ENCODE results near the gene HTR3A. TPM values are rescaled to one million over a fixed set of nuclear protein-coding genes. Genes with fewer than 3 reads are reported as not detected.

The HTR3A gene
- total RNA-seq, 3 donors from 2014 or later: 0.33 TPM; not detected in 2

DNA sequence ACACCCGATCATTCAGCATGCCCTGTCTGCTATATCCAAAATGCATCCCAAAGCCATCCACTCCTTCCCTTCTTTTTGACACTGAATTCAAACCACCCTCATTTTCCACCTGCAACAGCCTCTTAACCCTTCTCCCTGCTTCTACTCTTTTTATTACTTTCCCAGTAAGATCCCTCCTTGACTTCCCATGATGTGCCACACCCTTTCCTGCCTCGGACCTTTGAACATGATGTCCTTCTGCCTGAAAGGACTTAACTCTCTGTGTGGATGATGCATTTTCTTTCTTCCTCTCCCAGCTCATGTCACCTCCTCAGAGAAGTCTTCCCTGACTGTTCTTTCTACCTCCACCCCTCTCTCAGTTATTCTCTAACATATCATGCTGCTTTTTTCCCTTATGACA lies 36.5 kb downstream of the HTR3A start:
- Histone ChIP-seq H3K4me3 (no peak overlapping the region), H3K4me1 (no peaks in the 10 kb centered on the region), H3K27ac (no peak overlapping the region), H3K9me3 (no peaks in the 10 kb centered on the region), H3K36me3 (no peaks in the 10 kb centered on the region), H3K27me3 (peaks cover 0 to 8% of the 10 kb centered on the region in 2 donors)
- DNase-seq (ENCODE audit: low spot score in 2 of 2): no peak
- intact Hi-C loops (cut with DNase I; ENCODE audit: low total_unique reads): no loop called here
- TF ChIP-seq POLR2AphosphoS5 (IDR thresholded peaks at IDR 0.05): no peak
- TF ChIP-seq POLR2A (IDR thresholded peaks at IDR 0.05): no peak
- TF ChIP-seq, protein P1, sequence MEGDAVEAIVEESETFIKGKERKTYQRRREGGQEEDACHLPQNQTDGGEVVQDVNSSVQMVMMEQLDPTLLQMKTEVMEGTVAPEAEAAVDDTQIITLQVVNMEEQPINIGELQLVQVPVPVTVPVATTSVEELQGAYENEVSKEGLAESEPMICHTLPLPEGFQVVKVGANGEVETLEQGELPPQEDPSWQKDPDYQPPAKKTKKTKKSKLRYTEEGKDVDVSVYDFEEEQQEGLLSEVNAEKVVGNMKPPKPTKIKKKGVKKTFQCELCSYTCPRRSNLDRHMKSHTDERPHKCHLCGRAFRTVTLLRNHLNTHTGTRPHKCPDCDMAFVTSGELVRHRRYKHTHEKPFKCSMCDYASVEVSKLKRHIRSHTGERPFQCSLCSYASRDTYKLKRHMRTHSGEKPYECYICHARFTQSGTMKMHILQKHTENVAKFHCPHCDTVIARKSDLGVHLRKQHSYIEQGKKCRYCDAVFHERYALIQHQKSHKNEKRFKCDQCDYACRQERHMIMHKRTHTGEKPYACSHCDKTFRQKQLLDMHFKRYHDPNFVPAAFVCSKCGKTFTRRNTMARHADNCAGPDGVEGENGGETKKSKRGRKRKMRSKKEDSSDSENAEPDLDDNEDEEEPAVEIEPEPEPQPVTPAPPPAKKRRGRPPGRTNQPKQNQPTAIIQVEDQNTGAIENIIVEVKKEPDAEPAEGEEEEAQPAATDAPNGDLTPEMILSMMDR (IDR thresholded peaks at IDR 0.05): no peak

- no peak for DNase-seq (ENCODE audit: low spot score in 2 of 2)
- intact Hi-C loops (cut with DNase I; ENCODE audit: low total_unique reads): no loop called here
- Histone ChIP-seq H3K4me1 (no peaks in the 10 kb centered on the region), H3K4me3 (no peak overlapping the region), H3K36me3 (no peaks in the 10 kb centered on the region), H3K9me3 (no peaks in the 10 kb centered on the region), H3K27ac (no peak overlapping the region), H3K27me3 (peaks cover 0 to 8% of the 10 kb centered on the region in 2 donors)
- TF ChIP-seq POLR2A (IDR thresholded peaks at IDR 0.05): no peak
- TF ChIP-seq POLR2AphosphoS5 (IDR thresholded peaks at IDR 0.05): no peak
- TF ChIP-seq, protein P1 (IDR thresholded peaks at IDR 0.05): no peak
These were observed 40.2 kb downstream of the HTR3A start for GRCh38 chr11:114015117-114015516.

GRCh38 chr11:114016986-114017385 lies 42.1 kb downstream of the HTR3A start:
- no peak overlapping the region for H3K4me3 ChIP-seq
- H3K4me1 ChIP-seq: no peaks in the 10 kb centered on the region
- no peaks in the 10 kb centered on the region for H3K9me3 ChIP-seq
- no peak for DNase-seq (ENCODE audit: low spot score in 2 of 2)
- TF ChIP-seq, protein P1 (IDR thresholded peaks at IDR 0.05): no peak
- TF ChIP-seq POLR2A (IDR thresholded peaks at IDR 0.05) (no peak), POLR2AphosphoS5 (IDR thresholded peaks at IDR 0.05) (no peak)
- peaks cover 0 to 8% of the 10 kb centered on the region in 2 donors for H3K27me3 ChIP-seq
- no peaks in the 10 kb centered on the region for H3K36me3 ChIP-seq
- intact Hi-C loops (cut with DNase I; ENCODE audit: low total_unique reads): no loop called here
- H3K27ac ChIP-seq: no peak overlapping the region

GRCh38 chr11:114017723-114018122 lies 42.8 kb downstream of the HTR3A start:
- Histone ChIP-seq H3K4me3 (no peak overlapping the region), H3K27me3 (peaks cover 0 to under 1% of the 10 kb centered on the region in 2 donors), H3K9me3 (no peaks in the 10 kb centered on the region), H3K27ac (no peak overlapping the region), H3K4me1 (no peaks in the 10 kb centered on the region), H3K36me3 (no peaks in the 10 kb centered on the region)
- TF ChIP-seq POLR2AphosphoS5 (IDR thresholded peaks at IDR 0.05): no peak
- no peak for TF ChIP-seq POLR2A (IDR thresholded peaks at IDR 0.05)
- TF ChIP-seq, protein P1 (IDR thresholded peaks at IDR 0.05): no peak
- intact Hi-C loops (cut with DNase I; ENCODE audit: low total_unique reads): no loop called here
- peak in 1 of 2 donors; percentile 33 for DNase-seq (ENCODE audit: low spot score in 2 of 2)

GRCh38 chr11:114019046-114019445 lies 44.1 kb downstream of the HTR3A start:
- H3K4me3 ChIP-seq: no peak overlapping the region
- H3K9me3 ChIP-seq: no peaks in the 10 kb centered on the region
- TF ChIP-seq POLR2A (IDR thresholded peaks at IDR 0.05) (no peak), POLR2AphosphoS5 (IDR thresholded peaks at IDR 0.05) (no peak)
- TF ChIP-seq, protein P1 (IDR thresholded peaks at IDR 0.05): no peak
- H3K4me1 ChIP-seq: no peaks in the 10 kb centered on the region
- H3K36me3 ChIP-seq: no peaks in the 10 kb centered on the region
- H3K27ac ChIP-seq: no peak overlapping the region
- intact Hi-C loops (cut with DNase I; ENCODE audit: low total_unique reads): no loop called here
- no peak for DNase-seq (ENCODE audit: low spot score in 2 of 2)
- no peaks in the 10 kb centered on the region for H3K27me3 ChIP-seq
